Heart left ventricle (tissue), 16 donors: ENCODE measurements around the gene KCTD7. TPM values are rescaled to one million over a fixed set of nuclear protein-coding genes. Genes with fewer than 3 reads are reported as not detected.
"Not testable (repeated sequence)": the region's sequence is repeated elsewhere in the genome, so short reads cannot be mapped to it uniquely, and the experiment has no call there.

ENCODE experiments used
- ATAC-seq, 4 donors: fragments of 200-7000 bp; cut with Tn5 transposase; one replicate each; pipeline ENCODE4 v1.9.1; 2020 to 2022; ENCODE audit warnings: moderate library complexity in 4 of 4, mild to moderate bottlenecking in 3 of 4, moderate number of reproducible peaks in 1 of 4
- DNase-seq, 5 donors: peaks; one replicate each; pipeline ENCODE4 v3.0.0-alpha.2; 2020
- H3K27ac ChIP-seq, 12 donors: fragments of 200-600 bp; sonication (generic) in 4 of 12; one replicate each; pipeline versions ENCODE4 v1.5.0 to v1.8.0; 2016 to 2022; ENCODE audit warnings: mild to moderate bottlenecking in 2 of 12
- H3K27me3 ChIP-seq, 9 donors: fragments of 200-600 bp; sonication (generic) in 2 of 9; one replicate each; pipeline versions ENCODE4 v1.5.1 to v1.8.0; 2016 to 2022; ENCODE audit warnings: mild to moderate bottlenecking in 3 of 9
- H3K36me3 ChIP-seq, 9 donors: fragments of 200-600 bp; sonication (generic) in 2 of 9; one replicate each; pipeline versions ENCODE4 v1.5.0 to v1.8.0; 2018 to 2022; ENCODE audit warnings: mild to moderate bottlenecking in 2 of 9
- H3K4me1 ChIP-seq, 12 donors: fragments of 200-600 bp; sonication (generic) in 4 of 12; one replicate each; pipeline versions ENCODE4 v1.5.0 to v1.8.0; 2016 to 2022; ENCODE audit warnings: mild to moderate bottlenecking in 3 of 12
- H3K4me3 ChIP-seq, 12 donors: fragments of 200-600 bp; sonication (generic) in 4 of 12; one replicate each; pipeline versions ENCODE4 v1.5.0 to v1.8.0; 2017 to 2022; ENCODE audit warnings: mild to moderate bottlenecking in 9 of 12, moderate library complexity in 4 of 12
- H3K9me3 ChIP-seq, 12 donors: fragments of 200-600 bp; sonication (generic) in 4 of 12; one replicate each; pipeline versions ENCODE4 v1.5.0 to v1.8.0; 2016 to 2022; ENCODE audit warnings: mild to moderate bottlenecking in 1 of 12
- POLR2A ChIP-seq, 2 donors: fragments of 450-650 bp; IDR thresholded peaks; one replicate each; pipeline ENCODE4 v1.6.1; 2017; ENCODE audit warnings: antibody characterized with exemption in 2 of 2, mild to moderate bottlenecking in 2 of 2, moderate library complexity in 2 of 2
- WGBS, 4 donors: extraction: QIAGEN DNeasy Blood & Tissue Kit in 2 of 4; methylation state at CpG; one replicate each; pipeline versions ENCODE4 v1.1.5 to v1.1.7; 2013 to 2018; 5-methylcytosine and 5-hydroxymethylcytosine counted together
- intact Hi-C, 10 donors: fragments of 100-400 bp; cut with DNase I; formaldehyde crosslinking; loops; one replicate each; pipeline versions ENCODE4 v1.11.1 to v1.14.2; 2022
- long read RNA-seq, 3 donors: library from polyadenylated mRNA; unstranded; transcript quantifications; one replicate each; pipeline ENCODE4 v2.0.0, GENCODE V29; 2020 to 2021
- polyA plus RNA-seq, 2 donors: library from polyadenylated mRNA; stranded (reverse); fragments of 200-250 nt; gene quantifications; one replicate each; pipeline ENCODE4 v1.2.3, GENCODE V29; 2013
- total RNA-seq, 9 donors: library from RNA; depleted of rRNA in 2 of 9; stranded (reverse); fragments of >200 nt in 2 of 9; fragmentation: NEBNext Ultra II Directional in 3 of 9; extraction: Animal tissue kit (Norgen Biotek cat#: 25700) in 3 of 9; gene quantifications; one replicate each; pipeline versions ENCODE4 v1.1.0 to v1.2.4, GENCODE V29; 2016 to 2023
- TF ChIP-seq, protein P1 (sequence below), 12 donors: fragments of 200-600 bp; sonication (generic) in 4 of 12; IDR thresholded peaks; one replicate each; pipeline versions ENCODE4 v1.5.0 to v1.8.0; 2018 to 2022; ENCODE audit warnings: antibody characterized with exemption in 12 of 12, mild to moderate bottlenecking in 5 of 12
- donor health status: ischemic (EF 13 %, LVEDD 7.1; RV severe dilation, severe dysfunction).
- donor health status: healthy with polysubstance abuse.
- donor health status: DM: no; HTN: yes; CAD: no.
- donor health status: DM: no; HTN: no; CAD: no.
- donor health status: ischemic (EF 25% LVEDD 6.9; RV normal size, moderate dysfunction).
- donor health status: ischemic (EF 25% LVEDD 5.7; RV mildly dilated, moderate dysfunction).
- donor health status: healthy.
- donor health status: DM: yes; HTN: yes; CAD: no.
- donor health status: ischemic (EF 35%, LVEDD 5.7; RV mildly dilated, moderate dysfunction).
- donor health status: nonischemic (EF 11% LVEDD 7.7; RV severe dilation, severe dysfunction).
- donor health status: DM: yes; HTN: yes; CAD: no.
- donor health status: PGD.
- donor health status: ischemic (EF 29% LVEDD 5.4; RV normal size, mild dysfunction).
- donor health status: nonischemic (EF 23%, LVEDD 6.1; RV moderate dilation, normal function).

KCTD7 gene
- total RNA-seq (10 to 100 TPM in 5 of 9 donors, 1 to 10 TPM in 4; 4.1 to 13.9 (median 11.0) TPM), polyA plus RNA-seq (10 to 100 TPM in 1 of 2 donors, 1 to 10 TPM in 1; 5.8 to 12.6 TPM)
- long read RNA-seq, donor 1, full-length matches to known transcripts, result 1 of 3 reads
- long read RNA-seq, donor 1, partial matches to known transcripts, result 1 of 3 reads
- long read RNA-seq, donor 1, other reads (novel, unspliced or antisense), result 1 of 3 reads
- long read RNA-seq, donor 2, full-length matches to known transcripts, result 13 of 18 reads
- long read RNA-seq, donor 2, partial matches to known transcripts, result 2 of 18 reads
- long read RNA-seq, donor 2, other reads (novel, unspliced or antisense), result 3 of 18 reads
- long read RNA-seq, donor 3, full-length matches to known transcripts, result 1 of 2 reads
- long read RNA-seq, donor 3, partial matches to known transcripts, result 0 of 2 reads
- long read RNA-seq, donor 3, other reads (novel, unspliced or antisense), result 1 of 2 reads

DNA sequence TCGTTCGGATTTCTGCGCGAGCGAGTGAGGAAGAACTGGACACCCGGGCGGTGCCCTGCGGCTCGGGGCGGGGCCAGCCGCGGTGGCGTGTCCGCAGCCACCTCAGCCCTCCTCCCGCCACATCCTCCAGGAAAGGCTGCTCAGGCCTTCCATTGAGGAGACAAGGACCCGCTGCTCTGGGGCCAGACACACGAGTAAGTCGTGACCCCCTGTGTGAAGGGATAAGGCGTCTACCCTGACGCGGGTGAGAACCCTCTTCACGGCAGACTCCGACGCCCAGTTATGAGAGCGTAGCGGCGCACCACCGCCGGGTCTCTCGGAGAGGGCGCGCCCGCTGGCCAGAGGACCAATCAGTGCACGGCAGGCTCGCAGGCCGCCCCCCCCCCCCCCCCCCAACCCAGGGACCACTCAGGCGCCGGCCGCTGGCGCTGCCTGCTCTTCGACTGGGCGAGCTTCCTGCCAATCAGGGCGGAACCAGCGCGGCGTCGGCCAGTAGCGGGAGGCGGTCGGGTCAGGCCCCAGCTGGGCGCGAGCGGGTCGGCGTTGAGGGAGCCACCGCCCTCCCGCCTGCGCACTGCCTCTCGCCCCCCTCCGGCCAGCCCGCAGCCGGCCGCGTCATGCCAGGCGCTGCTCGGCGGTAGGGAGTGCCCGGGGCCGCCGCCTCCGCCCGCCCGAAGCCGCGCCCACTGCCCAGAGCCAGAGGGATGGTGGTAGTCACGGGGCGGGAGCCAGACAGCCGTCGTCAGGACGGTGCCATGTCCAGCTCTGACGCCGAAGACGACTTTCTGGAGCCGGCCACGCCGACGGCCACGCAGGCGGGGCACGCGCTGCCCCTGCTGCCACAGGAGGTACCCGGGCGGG, at the start of gene KCTD7:
Gene KCTD7 (plus strand): TSS at position 521 of the 861 bp plus-strand sequence. CDS start 184 bp downstream, at position 705.
- WGBS, 4 donors, result 0 to 1% (median 0%) methylated on average over 8 to 93 of the region's 93 CpGs
- TF ChIP-seq POLR2A (IDR thresholded peaks at IDR 0.05), result peak; percentile 91 to 98
- TF ChIP-seq, protein P1, sequence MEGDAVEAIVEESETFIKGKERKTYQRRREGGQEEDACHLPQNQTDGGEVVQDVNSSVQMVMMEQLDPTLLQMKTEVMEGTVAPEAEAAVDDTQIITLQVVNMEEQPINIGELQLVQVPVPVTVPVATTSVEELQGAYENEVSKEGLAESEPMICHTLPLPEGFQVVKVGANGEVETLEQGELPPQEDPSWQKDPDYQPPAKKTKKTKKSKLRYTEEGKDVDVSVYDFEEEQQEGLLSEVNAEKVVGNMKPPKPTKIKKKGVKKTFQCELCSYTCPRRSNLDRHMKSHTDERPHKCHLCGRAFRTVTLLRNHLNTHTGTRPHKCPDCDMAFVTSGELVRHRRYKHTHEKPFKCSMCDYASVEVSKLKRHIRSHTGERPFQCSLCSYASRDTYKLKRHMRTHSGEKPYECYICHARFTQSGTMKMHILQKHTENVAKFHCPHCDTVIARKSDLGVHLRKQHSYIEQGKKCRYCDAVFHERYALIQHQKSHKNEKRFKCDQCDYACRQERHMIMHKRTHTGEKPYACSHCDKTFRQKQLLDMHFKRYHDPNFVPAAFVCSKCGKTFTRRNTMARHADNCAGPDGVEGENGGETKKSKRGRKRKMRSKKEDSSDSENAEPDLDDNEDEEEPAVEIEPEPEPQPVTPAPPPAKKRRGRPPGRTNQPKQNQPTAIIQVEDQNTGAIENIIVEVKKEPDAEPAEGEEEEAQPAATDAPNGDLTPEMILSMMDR (IDR thresholded peaks at IDR 0.05), result peak in 1 of 12 donors; percentile 16
- peaks cover 0 to 43% (median 16%) of the 10 kb centered on the region in 12 donors for H3K4me1 ChIP-seq

DNA sequence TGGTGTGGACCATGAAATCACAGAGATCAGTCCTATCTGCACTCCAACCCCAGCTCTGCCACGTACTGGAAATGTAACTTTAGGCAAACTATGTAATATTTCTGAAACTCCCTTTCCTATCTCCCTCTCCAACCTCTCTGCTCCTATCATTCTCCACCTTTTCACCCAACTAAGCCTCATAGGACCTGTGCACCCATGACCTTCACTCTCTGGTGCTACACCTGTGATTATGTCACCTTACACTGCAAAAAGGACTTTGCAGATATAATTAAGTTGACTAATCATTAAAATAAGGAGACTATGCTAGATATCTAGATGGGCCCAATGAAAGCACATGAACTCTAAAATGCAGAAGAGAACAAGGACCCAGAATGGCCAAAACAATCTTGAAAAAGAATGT, 48.3 kb upstream of the KCTD7 start:
- H3K9me3 ChIP-seq, DNase-seq, H3K4me3 ChIP-seq, ATAC-seq, intact Hi-C loops, H3K27me3 ChIP-seq, H3K27ac ChIP-seq: not testable (repeated sequence)
- Histone ChIP-seq H3K36me3 (peaks cover 0 to 41% (median 24%) of the 10 kb centered on the region in 9 donors), H3K4me1 (peaks cover 0 to 20% (median 4%) of the 10 kb centered on the region in 12 donors)
- 72 to 90% (median 87%) methylated on average over 1 of the region's 1 CpG for WGBS, 4 donors

More for the DNA sequence above, at the start of gene KCTD7:
- ATAC-seq, result peak; percentile 94 to 97 (median 96)
- Histone ChIP-seq H3K27me3 (no peaks in the 10 kb centered on the region), H3K9me3 (no peaks in the 10 kb centered on the region), H3K27ac (peak within 1 kb of the TSS; percentile 89 to 100 (median 94)), H3K4me3 (peak within 1 kb of the TSS; percentile 59 to 99 (median 73)), H3K36me3 (peaks cover 0 to 8% (median 5%) of the 10 kb centered on the region in 9 donors)
- peak; percentile 99 to 100 (median 99) for DNase-seq
- intact Hi-C loops, result loop anchor here in 5 of 10 donors (1.0 to 5.0 kb wide), 6 partner anchors 26 to 71 kb away; no protein-coding TSS in a partner anchor

DNA sequence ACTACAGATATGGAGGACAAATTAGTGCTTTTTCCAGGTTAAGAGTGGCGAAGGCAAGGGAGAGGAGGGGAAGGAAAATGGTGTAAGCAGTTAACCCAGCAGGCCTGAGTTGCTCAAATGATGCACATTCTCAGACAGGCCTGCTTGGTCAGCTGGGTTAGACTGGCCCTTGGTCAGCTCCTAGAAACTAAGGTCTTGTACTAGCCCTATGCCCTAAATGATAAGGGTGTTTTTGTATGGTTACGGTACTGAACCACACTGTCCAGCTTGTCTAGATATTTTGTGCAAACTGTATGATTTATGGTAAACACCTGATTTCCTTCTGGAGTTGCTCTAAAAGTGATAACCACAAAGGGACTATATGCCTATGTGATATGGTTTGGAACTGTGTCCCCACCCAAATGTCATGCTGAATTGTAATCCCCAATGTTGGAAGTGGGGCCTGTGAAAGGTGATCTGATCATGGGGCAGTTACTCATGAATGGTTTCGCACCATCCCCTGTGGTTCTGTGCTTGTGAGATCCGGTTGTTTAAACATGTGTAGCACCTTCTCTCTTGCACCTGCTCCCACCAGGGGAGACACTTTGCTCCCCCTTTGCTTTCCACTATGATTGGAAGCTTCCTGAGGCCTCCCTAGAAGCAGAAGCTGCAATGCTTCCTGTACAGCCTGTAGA, 45.7 kb upstream of the KCTD7 start:
- ATAC-seq, intact Hi-C loops, H3K27me3 ChIP-seq, H3K9me3 ChIP-seq, H3K27ac ChIP-seq, DNase-seq, H3K4me3 ChIP-seq: not testable (repeated sequence)
- Histone ChIP-seq H3K36me3 (peaks cover 0 to 40% (median 10%) of the 10 kb centered on the region in 9 donors), H3K4me1 (peaks cover 0 to 22% (median 9%) of the 10 kb centered on the region in 12 donors)
- WGBS, 4 donors, result 88 to 96% (median 93%) methylated on average over 4 of the region's 4 CpGs

DNA sequence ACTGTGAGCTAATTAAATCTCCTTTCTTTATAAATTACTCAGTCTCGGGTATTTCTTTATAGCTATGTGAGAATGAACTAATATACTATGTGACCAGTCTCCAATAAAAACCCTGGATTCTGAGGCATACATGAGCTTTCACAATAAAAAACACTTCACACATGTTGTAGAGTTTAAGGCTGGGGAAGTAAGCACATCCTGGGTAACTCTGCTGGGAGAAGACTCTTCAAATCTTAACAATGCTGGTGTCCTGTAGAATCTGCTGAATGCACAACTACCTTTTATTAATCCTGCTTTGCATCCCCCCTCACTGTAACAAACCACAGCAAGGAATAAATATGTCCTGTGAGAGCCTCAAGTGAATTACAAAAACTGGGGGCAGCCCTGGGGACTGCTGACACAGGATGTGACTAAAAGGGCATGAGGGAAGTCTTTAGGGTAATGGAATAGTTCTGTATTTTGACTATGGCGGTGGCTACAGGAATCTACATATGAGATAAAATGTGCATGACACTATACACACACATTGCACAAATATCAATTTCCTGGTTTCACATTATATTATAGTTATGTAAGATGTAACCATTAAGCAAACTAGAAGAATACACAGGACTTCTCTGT, 45.1 kb upstream of the KCTD7 start:
- no peak overlapping the region for H3K4me3 ChIP-seq
- ATAC-seq, result no peak
- H3K27ac ChIP-seq, result no peak overlapping the region
- TF ChIP-seq POLR2A (IDR thresholded peaks at IDR 0.05), result no peak
- TF ChIP-seq, protein P1 (IDR thresholded peaks at IDR 0.05), result no peak
- intact Hi-C loops, result no loop called here
- 86 to 92% (median 89%) methylated on average over 2 of the region's 2 CpGs for WGBS, 4 donors
- no peaks in the 10 kb centered on the region for H3K9me3 ChIP-seq
- peaks cover 0 to 23% (median 9%) of the 10 kb centered on the region in 12 donors for H3K4me1 ChIP-seq
- DNase-seq, result no peak
- H3K36me3 ChIP-seq, result peaks cover 0 to 40% (median 10%) of the 10 kb centered on the region in 9 donors
- no peaks in the 10 kb centered on the region for H3K27me3 ChIP-seq
